Liver (tissue), 9 donors: ENCODE results near the gene ANKFN1. TPM values are rescaled to one million over a fixed set of nuclear protein-coding genes. Genes with fewer than 3 reads are reported as not detected.

Experiments
- DNase-seq: peaks from one replicate; pipeline ENCODE4 v3.0.0-alpha.2; 2017; ENCODE audit warnings: low spot score
- H3K27ac ChIP-seq, 2 donors: one replicate each; pipeline ENCODE4 v1.7.0; 2013; ENCODE audit warnings: inconsistent platforms in 2 of 2, low read length in 2 of 2, control low read depth in 1 of 2, low read depth in 1 of 2, mild to moderate bottlenecking in 1 of 2
- H3K27me3 ChIP-seq, 4 donors: one replicate each; pipeline versions ENCODE4 v1.6.1 to v1.7.0; 2013; ENCODE audit warnings: low read length in 3 of 4, inconsistent platforms in 1 of 4, mild to moderate bottlenecking in 1 of 4, moderate library complexity in 1 of 4; ENCODE audit not compliant: control insufficient read depth in 4 of 4, insufficient read depth in 4 of 4
- H3K36me3 ChIP-seq, 4 donors: one replicate each; pipeline versions ENCODE4 v1.6.1 to v1.7.0; 2013; ENCODE audit warnings: low read length in 3 of 4, mild to moderate bottlenecking in 3 of 4, low read depth in 1 of 4, moderate library complexity in 1 of 4; ENCODE audit not compliant: control insufficient read depth in 4 of 4, insufficient read depth in 3 of 4
- H3K4me1 ChIP-seq, 4 donors: one replicate each; pipeline versions ENCODE4 v1.6.1 to v1.7.0; 2013; ENCODE audit warnings: low read length in 3 of 4, mild to moderate bottlenecking in 3 of 4, moderate library complexity in 1 of 4; ENCODE audit not compliant: control insufficient read depth in 4 of 4, insufficient read depth in 4 of 4
- H3K4me3 ChIP-seq, 3 donors: one replicate each; pipeline versions ENCODE4 v1.6.1 to v1.7.0; 2013; ENCODE audit warnings: low read length in 3 of 3, control low read depth in 1 of 3, low read depth in 1 of 3, mild to moderate bottlenecking in 1 of 3
- H3K9ac ChIP-seq, 2 donors: one replicate each; pipeline ENCODE4 v1.7.0; 2013; ENCODE audit warnings: low read length in 2 of 2, mild to moderate bottlenecking in 2 of 2, moderate library complexity in 2 of 2, control low read depth in 1 of 2, low read depth in 1 of 2
- H3K9me3 ChIP-seq, 4 donors: one replicate each; pipeline versions ENCODE4 v1.6.1 to v1.7.0; 2013; ENCODE audit warnings: low read length in 3 of 4; ENCODE audit not compliant: control insufficient read depth in 4 of 4
- CTCF ChIP-seq: fragments of 150-350 bp; IDR thresholded peaks from 2 replicates; pipeline ENCODE4 v1.5.1; 2017; ENCODE audit warnings: improper control_type of control experiment, low read depth, low read length; ENCODE audit not compliant: missing input control
- EGR1 ChIP-seq, 2 donors: IDR thresholded peaks; 2 replicates each; pipeline ENCODE4 v1.6.1; 2016 to 2018; ENCODE audit warnings: antibody characterized with exemption in 2 of 2, low read depth in 2 of 2
- FOXA1 ChIP-seq: IDR thresholded peaks from 2 replicates; pipeline ENCODE4 v1.6.1; 2016; ENCODE audit warnings: antibody characterized with exemption
- FOXA2 ChIP-seq: IDR thresholded peaks from 2 replicates; pipeline ENCODE4 v1.6.1; 2016; ENCODE audit warnings: antibody characterized with exemption
- HNF4A ChIP-seq, 2 donors: conservative IDR thresholded peaks; 2 replicates each; pipeline ENCODE4 v1.6.1; 2016; ENCODE audit warnings: antibody characterized with exemption in 2 of 2, mild to moderate bottlenecking in 2 of 2
- HNF4G ChIP-seq: IDR thresholded peaks from 2 replicates; pipeline ENCODE4 v1.6.1; 2016; ENCODE audit warnings: antibody characterized with exemption
- JUND ChIP-seq, 2 donors: IDR thresholded peaks; 2 replicates each; pipeline ENCODE4 v1.6.1; 2016; ENCODE audit warnings: antibody characterized with exemption in 2 of 2
- MAX ChIP-seq: IDR thresholded peaks from 2 replicates; pipeline ENCODE4 v1.6.1; 2016; ENCODE audit warnings: antibody characterized with exemption
- NR2F2 ChIP-seq: IDR thresholded peaks from 2 replicates; pipeline ENCODE4 v1.6.1; 2016; ENCODE audit warnings: antibody characterized with exemption
- RAD21 ChIP-seq, 2 donors: IDR thresholded peaks; 2 replicates each; pipeline ENCODE4 v1.6.1; 2016; ENCODE audit warnings: antibody characterized with exemption in 2 of 2, mild to moderate bottlenecking in 2 of 2
- REST ChIP-seq: IDR thresholded peaks from 2 replicates; pipeline ENCODE4 v1.6.1; 2016; ENCODE audit warnings: antibody characterized with exemption, mild to moderate bottlenecking
- RXRA ChIP-seq, 2 donors: IDR thresholded peaks; 2 replicates each; pipeline ENCODE4 v1.6.1; 2017 to 2018; ENCODE audit warnings: antibody characterized with exemption in 2 of 2, mild to moderate bottlenecking in 1 of 2
- SP1 ChIP-seq: IDR thresholded peaks from 2 replicates; pipeline ENCODE4 v1.6.1; 2018; ENCODE audit warnings: antibody characterized with exemption, mild to moderate bottlenecking
- YY1 ChIP-seq: IDR thresholded peaks from 2 replicates; pipeline ENCODE4 v1.6.1; 2016; ENCODE audit warnings: antibody characterized with exemption, mild to moderate bottlenecking
- ZBTB33 ChIP-seq: IDR thresholded peaks from 2 replicates; pipeline ENCODE4 v1.6.1; 2016; ENCODE audit warnings: antibody characterized with exemption
- WGBS: extraction: QIAGEN DNeasy Blood & Tissue Kit; methylation state at CpG from one replicate; pipeline ENCODE4 v1.1.7; 2013; 5-methylcytosine and 5-hydroxymethylcytosine counted together
- polyA plus RNA-seq, 2 donors: library from polyadenylated mRNA; stranded (reverse) in 1 of 2; unstranded in 1 of 2; fragments of 200-250 nt in 1 of 2; fragments of >200 nt in 1 of 2; fragmentation: Nextera tagmentation in 1 of 2; extraction: Ambion mirVana in 1 of 2; gene quantifications; one replicate each; pipeline versions ENCODE4 v1.2.1 to v1.2.3, GENCODE V29; 2013 to 2015
- total RNA-seq, 2 donors: library from RNA; depleted of rRNA; stranded (reverse); fragments of >200 nt; gene quantifications; one replicate each; pipeline ENCODE4 v1.2.3, GENCODE V29; 2014
- donor health status: healthy.
- donor health status: healthy.
- donor health status: healthy.
- donor health status: healthy.
- donor health status: healthy.

The ANKFN1 gene
- total and polyA plus RNA-seq, 4 donors, result not detected

GRCh38 chr17:56521414-56522141, 368.3 kb downstream of the ANKFN1 start:
- no peaks in the 10 kb centered on the region for H3K27me3 ChIP-seq
- H3K9me3 ChIP-seq, result no peaks in the 10 kb centered on the region
- no peaks in the 10 kb centered on the region for H3K36me3 ChIP-seq
- no peak overlapping the region for H3K27ac ChIP-seq
- H3K9ac ChIP-seq, result no peak overlapping the region
- 80% methylated on average over 12 of the region's 12 CpGs for WGBS
- TF ChIP-seq JUND (IDR thresholded peaks at IDR 0.05), result no peak
- no peaks in the 10 kb centered on the region for H3K4me1 ChIP-seq
- DNase-seq, result no peak
- H3K4me3 ChIP-seq, result no peak overlapping the region

GRCh38 chr17:56523042-56523441, 369.8 kb downstream of the ANKFN1 start:
- H3K4me1 ChIP-seq, result no peaks in the 10 kb centered on the region

GRCh38 chr17:56528696-56529095, 375.4 kb downstream of the ANKFN1 start:
- DNase-seq, result no peak
- 43% methylated on average over 2 of the region's 2 CpGs for whole genome bisulfite sequencing
- TF ChIP-seq FOXA1 (no peak), ZBTB33 (no peak), RAD21 (IDR thresholded peaks at IDR 0.05) (no peak), MAX (no peak), NR2F2 (no peak), YY1 (no peak), HNF4A (conservative IDR thresholded peaks at IDR 0.05) (no peak), CTCF (no peak), FOXA2 (no peak), JUND (IDR thresholded peaks at IDR 0.05) (no peak), RXRA (IDR thresholded peaks at IDR 0.05) (no peak), EGR1 (IDR thresholded peaks at IDR 0.05; ENCODE audit: low read depth in 2 of 2) (no peak)
- H3K9ac ChIP-seq, result no peak overlapping the region
- no peak overlapping the region for H3K27ac ChIP-seq
- no peak overlapping the region for H3K4me3 ChIP-seq
- H3K4me1 ChIP-seq, result no peaks in the 10 kb centered on the region
- peaks cover 0 to 3% (median 0%) of the 10 kb centered on the region in 4 donors for H3K27me3 ChIP-seq
- H3K9me3 ChIP-seq, result peaks cover 0 to 1% (median 0%) of the 10 kb centered on the region in 4 donors
- no peaks in the 10 kb centered on the region for H3K36me3 ChIP-seq

More at GRCh38 chr17:56523042-56523441, 369.8 kb downstream of the ANKFN1 start:
- Histone ChIP-seq H3K9me3 (peaks cover 0 to 1% (median 0%) of the 10 kb centered on the region in 4 donors), H3K27me3 (peaks cover 0 to 3% (median 0%) of the 10 kb centered on the region in 4 donors), H3K4me3 (no peak overlapping the region), H3K27ac (no peak overlapping the region), H3K9ac (no peak overlapping the region), H3K36me3 (no peaks in the 10 kb centered on the region)
- no peak for TF ChIP-seq REST
- TF ChIP-seq FOXA1, result no peak
- TF ChIP-seq RAD21 (IDR thresholded peaks at IDR 0.05), result no peak
- no peak for TF ChIP-seq JUND (IDR thresholded peaks at IDR 0.05)
- no peak for TF ChIP-seq SP1
- TF ChIP-seq HNF4G, result no peak
- WGBS, result 87% methylated on average over 2 of the region's 2 CpGs
- DNase-seq, result no peak
